Medulla oblongata (tissue), 1 donor: Measurements from ENCODE around the gene ACIN1.

Experiments
- DNase-seq: peaks from one replicate; pipeline ENCODE4 v3.0.0-alpha.2; 2015; ENCODE audit errors: extremely low spot score

Gene ACIN1, protein sequence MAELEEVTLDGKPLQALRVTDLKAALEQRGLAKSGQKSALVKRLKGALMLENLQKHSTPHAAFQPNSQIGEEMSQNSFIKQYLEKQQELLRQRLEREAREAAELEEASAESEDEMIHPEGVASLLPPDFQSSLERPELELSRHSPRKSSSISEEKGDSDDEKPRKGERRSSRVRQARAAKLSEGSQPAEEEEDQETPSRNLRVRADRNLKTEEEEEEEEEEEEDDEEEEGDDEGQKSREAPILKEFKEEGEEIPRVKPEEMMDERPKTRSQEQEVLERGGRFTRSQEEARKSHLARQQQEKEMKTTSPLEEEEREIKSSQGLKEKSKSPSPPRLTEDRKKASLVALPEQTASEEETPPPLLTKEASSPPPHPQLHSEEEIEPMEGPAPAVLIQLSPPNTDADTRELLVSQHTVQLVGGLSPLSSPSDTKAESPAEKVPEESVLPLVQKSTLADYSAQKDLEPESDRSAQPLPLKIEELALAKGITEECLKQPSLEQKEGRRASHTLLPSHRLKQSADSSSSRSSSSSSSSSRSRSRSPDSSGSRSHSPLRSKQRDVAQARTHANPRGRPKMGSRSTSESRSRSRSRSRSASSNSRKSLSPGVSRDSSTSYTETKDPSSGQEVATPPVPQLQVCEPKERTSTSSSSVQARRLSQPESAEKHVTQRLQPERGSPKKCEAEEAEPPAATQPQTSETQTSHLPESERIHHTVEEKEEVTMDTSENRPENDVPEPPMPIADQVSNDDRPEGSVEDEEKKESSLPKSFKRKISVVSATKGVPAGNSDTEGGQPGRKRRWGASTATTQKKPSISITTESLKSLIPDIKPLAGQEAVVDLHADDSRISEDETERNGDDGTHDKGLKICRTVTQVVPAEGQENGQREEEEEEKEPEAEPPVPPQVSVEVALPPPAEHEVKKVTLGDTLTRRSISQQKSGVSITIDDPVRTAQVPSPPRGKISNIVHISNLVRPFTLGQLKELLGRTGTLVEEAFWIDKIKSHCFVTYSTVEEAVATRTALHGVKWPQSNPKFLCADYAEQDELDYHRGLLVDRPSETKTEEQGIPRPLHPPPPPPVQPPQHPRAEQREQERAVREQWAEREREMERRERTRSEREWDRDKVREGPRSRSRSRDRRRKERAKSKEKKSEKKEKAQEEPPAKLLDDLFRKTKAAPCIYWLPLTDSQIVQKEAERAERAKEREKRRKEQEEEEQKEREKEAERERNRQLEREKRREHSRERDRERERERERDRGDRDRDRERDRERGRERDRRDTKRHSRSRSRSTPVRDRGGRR

DNA sequence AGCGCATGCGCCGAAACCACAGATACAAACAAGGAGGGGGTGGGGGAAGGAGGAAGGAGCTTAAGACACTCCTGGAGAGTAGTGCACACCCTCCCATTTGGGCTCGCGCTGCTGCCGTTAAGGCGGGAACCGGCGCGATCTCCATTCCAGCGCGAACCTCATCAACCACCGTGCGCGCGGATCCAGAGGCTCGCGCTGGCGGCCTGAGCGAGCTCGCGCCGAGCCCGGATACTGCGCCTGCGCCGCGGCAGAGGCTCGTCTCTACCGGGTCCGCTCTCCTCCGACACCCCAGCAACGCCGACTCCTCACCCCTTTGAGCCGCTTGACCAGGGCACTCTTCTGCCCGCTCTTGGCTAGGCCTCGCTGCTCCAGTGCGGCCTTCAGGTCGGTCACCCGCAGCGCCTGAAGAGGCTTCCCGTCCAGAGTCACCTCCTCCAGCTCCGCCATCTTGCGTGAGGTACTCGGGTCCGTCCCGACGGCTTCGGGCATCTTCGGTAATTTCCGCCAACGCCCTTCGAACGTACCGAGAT, at the start of gene ACIN1:
ACIN1 (minus strand) TSS at position 471 of the 530 bp plus-strand sequence; CDS start at position 447, 24 bp downstream.
- peak; percentile 86 for DNase-seq

DNA sequence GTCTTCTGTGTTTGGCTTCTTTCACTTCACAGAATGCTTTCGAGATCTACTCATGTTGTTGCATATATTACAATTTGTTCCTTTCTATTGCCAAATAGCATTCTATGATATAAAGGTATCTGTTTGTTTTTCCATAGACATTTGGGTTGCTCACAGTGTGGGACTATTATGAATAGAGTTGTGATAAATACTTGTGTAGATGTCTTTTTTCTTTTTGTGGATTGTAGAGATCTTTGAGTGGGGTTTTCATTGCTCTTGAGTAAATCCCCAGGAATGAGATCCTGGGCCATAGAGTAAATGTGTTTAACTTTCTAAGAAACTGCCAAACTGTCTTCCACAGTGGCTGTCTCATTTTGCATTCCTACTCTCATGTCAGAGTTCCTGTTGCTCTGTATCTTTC, 49.0 kb upstream of the ACIN1 start:
- DNase-seq = no peak

DNA sequence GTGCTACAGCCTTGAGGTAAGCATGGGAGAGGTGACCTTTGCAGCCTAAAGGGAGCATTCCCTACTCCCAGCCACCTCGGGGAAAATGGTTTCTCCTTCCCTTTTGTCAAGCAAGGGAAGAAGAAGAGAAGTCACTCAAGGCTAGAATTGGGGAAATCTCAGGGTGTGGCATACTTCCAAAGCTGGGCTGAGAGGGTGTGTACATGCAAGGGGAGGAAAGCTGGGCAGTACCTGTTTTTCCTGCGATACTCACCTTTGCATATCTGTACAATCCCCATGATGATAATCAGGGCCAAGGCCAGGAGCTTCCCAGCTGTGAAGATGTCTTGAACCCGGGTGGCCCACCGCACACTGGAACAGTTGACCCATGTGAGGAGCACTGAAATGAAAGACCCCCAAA, 47.9 kb upstream of the ACIN1 start:
- no peak for DNase-seq

DNA sequence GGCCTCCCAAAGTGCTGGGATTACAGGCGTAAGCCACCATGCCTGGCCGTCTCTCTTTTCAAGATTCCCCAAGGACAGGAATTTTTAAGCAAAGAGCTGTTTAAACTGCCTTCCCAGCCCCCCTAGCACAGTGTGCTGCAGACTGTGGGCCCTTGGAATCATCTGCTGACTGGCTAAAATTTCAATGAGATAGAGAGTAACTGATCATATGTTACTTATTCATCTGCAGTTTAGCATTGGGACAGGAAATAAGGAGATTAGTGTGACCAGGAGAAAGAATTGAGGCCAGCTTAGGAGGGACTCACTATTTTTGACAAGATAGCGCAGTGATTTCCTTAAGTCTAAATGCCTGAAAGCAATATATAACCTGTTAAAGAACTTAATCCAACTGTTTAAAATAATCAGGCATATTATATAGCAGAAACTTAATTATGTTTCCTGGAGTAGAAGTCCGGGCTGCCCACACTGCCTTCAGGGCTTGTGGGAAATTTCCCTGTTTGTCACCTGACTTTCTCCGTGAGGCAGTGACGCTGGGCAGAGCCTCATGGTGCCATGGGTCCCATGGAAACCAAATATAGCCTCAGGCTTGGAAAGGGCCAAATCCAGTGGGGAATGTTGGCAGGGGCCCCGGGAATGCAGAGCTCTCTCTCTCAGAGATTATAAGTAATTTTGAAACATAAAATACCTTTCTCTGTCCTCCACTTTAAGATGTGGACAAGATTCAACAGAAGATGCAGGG, 46.9 kb upstream of the ACIN1 start:
- no peak for DNase-seq

DNA sequence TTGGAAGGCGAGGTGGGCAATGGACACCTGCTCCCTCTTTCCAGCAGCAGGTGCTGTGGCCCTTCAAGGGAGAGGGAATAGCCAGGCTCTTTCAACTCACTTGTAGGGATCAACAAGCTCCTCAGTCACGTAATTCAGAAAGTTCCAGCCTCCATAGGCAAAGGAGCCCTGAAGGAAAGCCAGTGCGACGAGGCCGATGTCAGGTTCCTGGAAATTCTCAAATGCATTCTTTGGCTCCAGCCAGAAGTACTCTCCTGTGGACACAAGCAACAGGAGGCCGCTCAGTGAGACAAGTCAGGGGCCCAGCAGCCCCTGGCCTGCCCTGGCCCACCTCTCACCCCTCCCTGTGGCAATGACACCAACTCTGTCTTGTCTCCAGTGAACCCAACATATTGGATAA, 45.4 kb upstream of the ACIN1 start:
- DNase-seq = no peak

DNA sequence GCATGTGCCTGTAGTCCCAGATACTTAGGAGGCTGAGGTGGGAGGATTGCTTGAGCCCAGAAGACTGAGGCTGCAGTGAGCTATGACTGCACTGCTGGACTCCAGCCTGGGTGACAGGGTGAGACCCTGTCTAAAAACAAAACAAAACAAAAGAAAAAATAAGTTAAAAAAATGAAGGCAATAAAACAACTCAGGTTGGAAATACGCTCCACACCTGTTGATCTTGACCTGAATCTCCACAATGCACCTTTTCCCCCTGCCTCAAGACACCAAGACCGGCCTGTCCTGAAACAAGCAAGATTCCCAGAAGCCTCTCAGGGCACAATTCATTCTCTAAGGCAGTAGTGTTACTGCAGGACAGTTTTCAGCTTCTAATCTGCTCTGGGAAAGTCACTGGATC, 44.9 kb upstream of the ACIN1 start:
- no peak for DNase-seq

DNA sequence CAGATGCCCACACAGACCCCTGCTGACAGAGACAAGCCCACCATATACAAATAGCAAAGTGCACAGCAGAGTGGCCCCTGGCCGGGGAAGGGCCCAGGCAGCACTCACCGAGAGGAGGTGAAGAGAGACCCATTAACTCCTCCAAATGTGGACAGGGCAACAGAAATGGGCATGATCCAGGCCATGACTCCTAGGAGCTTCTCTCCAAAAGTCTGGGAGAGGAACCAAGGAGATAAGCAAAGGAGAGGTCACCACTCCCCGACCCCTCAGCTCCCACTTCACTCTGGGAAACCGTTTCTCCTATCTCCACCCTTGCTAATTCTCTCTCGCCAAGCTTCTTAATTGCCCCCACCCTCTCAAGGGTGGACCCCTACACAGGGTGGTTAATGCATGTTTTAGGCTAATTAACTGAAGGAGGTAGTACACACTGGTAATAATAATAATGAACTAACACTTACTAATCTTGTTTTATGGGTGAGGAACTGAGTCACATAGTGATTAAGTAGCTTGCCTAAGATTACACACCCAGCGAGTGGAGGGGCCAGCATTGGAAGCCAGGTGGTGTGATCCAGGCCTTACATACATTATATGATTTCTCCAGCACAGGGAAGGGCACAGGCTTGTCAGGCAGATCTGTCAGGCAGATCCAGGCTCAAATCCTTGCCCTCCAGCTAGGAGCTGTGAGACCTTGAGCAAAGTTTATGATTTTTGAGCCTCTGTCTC, 43.0 kb upstream of the ACIN1 start:
- no peak for DNase-seq

DNA sequence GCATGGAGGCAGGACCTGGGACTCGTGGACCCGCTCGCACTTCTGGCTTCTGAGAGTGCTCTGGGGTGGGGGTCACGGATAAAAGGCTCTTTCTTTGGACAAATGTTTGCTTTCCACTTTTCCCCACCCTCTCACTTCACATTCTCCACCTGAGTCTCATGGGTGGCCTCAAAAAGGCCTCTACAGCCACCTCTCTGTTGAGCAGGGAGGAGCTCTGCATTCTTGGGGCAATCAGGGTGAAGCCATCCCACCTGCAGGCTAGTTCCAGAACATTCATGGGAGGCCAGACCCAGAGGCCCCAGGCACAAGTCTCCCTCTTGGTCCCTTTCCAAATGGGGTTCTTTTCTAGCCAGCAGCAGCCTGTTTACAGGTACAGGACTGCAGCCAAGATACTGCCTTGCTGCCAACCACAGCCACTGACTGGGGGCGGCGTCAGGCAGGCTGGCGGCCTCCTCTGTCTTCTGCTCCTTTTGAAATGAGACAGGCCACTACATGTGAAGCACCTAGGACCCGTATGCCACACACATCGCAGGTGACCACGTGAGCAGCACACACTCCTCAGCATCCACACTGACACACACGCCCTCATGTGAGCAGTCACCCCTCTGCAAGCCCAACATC, 42.4 kb upstream of the ACIN1 start:
- no peak for DNase-seq

DNA sequence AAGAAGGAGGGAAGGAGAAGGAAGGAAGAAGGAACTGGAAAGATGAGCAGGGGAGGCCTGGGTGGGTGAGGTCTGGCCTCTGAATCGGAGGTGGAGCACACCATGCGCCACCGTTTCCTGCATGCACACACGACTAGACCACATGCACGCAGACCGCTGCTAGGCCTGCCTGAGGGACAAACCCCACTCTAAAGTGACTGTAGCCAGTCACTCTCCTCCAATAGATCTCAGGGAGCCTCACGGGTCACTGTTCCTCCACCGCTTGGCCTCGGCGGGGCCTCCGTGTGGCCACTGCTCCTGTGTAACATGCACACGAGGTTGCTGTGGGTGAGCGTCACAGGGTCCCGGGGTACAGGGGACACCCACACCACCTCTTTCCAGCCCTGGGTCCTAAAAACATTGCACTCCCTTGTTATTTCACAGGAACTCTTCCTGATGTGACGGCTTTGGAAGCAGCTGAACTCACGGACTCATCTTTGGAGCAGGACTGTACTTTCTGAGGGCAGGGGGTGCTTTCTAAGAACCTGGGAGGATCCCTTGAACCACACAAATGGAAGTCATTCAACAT, 41.7 kb upstream of the ACIN1 start:
- DNase-seq = no peak

DNA sequence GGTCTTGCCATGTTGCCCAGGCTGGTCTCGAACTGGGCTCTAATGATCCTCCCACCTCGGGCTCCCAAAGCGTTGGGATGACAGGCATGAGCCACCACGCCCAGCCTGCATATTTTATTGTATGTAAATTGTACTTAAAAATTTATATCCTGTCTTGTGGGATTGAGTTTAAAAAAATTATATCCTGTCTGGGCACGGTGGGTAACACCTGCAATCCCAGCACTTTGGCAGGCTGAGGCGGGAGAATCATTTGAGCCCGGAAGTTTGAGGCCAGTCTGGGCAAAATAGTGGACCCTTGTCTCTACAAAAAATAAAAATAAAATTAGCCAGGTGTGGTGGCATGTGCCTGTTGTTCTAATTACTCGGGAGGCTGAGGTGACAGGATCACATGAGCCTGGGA, 38.0 kb upstream of the ACIN1 start:
- DNase-seq = no peak

DNA sequence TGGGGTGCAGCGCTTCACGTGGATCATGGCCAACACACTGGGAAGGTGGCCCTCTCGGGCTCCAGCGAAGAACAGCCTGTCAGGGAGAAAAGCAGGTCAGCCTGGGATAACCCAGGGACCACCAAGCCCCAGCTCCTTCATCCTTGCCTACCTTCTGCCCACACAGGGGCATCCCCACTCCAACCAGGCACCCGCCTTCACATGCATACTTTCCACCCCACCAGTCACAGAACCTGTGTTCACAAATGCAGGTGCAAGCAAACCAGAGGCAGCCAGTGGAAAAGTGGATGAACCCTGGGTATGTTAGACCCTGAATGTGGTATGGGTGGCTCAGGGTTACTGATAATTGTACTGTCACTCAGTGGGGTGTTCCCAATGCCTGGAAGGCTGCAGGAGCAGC, 36.5 kb upstream of the ACIN1 start:
- no peak for DNase-seq

DNA sequence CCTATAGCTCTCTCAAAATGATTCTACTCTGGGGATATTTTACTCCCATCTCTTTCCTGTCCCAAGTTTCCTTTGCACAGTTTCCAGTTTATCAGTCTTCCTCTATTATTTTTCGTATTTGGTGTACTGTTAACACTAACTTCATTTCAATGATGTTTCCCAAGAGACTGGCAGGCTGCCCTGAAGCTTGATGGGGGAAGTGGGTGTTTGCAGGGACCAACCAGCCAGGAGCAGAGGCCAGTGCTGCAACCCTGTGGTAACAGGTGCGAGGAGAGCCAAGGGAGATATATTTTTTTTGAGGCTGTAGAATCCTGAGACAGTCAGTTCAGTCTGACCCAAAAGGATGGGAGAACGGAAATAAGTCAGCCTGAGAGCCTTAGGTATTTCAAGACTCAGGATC, 35.9 kb upstream of the ACIN1 start:
- DNase-seq = no peak

DNA sequence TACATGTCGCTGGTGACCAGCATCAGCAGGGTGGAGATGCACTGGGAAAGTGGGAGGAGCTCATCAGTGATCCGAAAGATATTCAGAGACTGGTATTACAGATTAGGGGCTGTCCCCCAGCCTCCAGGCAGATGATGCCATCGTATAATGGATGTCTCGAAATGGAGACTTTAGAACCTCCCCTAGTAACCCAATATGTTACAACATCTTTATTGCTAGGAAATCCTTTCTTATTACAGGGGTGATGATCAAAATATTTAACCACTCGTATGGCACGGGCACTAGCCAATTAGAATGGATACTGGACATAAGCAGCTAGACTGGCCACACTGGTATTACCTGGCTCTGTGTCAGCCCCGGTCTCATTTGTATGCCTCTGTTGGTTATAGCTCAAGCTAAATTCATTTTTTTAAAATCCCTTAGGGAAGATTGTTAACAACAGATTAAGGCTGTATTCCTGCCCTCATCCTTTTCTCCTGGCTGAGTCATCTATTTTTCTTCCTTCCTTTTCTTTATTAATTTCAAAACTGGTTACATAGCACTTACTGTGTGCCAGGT, 34.9 kb upstream of the ACIN1 start:
- DNase-seq = no peak

DNA sequence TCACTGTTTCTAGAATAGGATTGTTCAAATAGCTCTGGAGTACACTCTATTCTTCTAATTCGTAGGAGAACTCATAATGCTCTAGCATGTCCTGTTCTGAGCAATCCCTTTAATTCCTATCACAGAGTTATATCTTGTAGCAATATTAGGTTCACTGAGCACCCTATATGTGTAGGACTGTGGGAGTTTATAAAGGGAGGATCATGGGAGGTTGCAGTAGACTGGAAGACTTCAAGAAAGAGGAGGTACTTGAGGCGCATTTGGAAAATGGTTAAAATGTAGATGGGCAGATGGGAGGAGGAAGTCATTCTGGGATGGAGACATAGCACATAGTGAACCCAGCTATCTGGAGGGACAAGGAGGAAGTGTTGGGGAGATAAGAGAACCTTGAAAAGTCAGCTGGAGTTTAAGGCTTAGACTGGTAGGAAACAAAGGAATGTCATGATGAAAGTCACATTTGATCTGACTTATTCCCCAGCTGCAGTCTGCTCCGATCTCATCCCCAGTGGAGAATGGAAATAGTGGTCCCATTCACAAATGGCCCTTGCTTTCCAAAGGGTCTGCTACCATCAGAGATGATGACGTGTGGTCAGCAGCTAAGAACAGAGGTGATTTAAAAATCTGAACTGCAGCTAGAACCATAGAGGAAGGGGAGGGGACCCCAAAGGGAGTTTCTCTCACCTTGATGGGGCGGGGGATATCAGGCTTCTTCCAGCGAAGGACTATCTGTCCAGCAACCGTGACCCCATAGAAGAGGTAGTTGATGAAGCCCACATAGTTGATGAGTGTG, 34.2 kb upstream of the ACIN1 start:
- no peak for DNase-seq

DNA sequence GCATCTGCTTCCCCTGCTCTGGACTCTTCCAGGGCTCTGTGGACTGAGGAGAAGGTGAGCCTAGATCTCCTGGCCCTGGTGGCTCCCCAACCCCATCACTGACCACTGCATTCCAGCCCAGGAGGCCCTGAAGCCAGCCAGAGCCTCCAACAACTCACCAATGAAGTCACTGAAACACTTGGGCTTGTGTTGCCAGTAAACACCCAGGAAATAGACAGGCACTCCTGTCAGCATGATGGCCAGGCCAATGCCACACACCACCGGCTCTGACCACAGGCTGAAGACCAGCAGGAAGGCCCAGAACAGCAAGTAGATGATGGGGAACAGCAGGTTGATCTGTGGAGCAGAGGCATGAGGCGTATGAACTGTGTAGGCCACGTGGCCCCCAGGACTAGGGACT, 32.9 kb upstream of the ACIN1 start:
- no peak for DNase-seq

DNA sequence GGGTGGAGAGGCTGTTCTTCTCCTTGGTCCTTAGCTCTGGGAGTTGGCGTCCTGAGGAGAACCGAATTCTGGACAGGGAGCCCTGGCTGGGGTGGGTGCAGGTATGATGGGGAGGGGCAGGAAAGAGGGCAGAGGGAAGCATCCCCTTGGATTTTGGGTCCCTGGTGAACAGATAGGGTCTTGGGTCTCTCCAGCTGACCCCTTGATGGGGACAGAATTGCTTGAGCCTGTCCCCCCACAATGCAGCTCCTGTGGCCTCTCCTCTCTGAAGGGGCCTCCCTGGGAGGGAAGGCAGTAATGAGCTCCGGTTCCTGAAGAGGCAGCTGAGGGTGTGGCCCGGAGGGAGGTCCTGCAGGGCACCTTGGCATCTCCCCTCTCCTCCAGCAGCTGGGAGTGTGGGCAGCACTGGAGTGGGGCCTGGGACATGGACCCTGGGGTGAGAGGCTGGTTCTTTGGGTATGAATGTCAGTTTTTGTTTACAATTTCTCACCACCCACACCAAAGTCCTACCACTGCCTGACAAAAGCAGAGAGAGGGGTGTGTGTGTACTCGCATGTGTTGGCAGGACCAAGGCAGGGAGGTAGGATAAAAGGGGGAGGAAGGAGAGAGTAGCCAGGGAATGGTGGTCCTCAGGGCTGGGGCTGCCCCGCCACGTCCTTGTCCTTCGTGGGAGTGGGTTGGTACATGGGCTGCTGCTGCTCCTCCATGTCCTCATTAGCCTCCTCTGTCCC, 31.8 kb upstream of the ACIN1 start:
- no peak for DNase-seq

DNA sequence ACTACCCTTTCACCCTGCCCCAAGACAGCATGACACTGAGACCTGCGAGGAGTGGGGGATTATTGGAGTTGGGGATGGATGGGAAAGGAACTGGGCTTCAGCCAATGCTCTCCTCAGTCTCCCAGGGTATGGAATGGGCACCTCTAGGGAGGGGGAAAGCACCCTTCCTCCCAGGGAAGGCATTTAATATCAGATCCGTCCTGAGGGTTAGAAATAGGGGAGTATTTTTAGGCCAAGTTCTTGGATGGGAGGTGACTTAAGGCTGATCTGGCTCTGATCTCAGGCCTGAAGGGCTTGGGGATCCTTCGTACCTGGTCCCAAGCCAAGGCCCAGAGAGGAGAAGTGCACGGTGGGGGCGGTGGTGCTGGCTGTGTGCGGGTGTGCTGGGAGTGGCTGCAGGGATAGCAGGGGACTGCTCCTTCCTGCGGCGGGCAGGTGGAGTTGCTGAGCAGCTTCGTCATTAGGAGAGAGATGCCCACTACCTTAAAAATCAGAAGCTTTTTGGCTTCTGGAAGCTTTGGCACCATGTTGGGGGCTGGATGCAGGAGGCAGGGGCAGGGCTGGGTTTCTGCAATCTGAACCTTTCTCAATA, 31.1 kb upstream of the ACIN1 start:
- no peak for DNase-seq
